ENCODE measurements around the gene AKAP3.

AKAP3 gene

GRCh38 chr12:4586500-4586899 is 62.4 kb downstream of the AKAP3 start:
- no peak overlapping the region for H2BK15ac ChIP-seq (replicated peaks; ENCODE audit: low read depth)
- no peaks in the 10 kb centered on the region for H3K79me1 ChIP-seq (ENCODE audit: low read length)
- no peak overlapping the region for H3K27ac ChIP-seq (ENCODE audit: low read depth, low read length)
- no peak overlapping the region for H3K4me3 ChIP-seq (ENCODE audit: low read length)
- no peak overlapping the region for H3K4me2 ChIP-seq (ENCODE audit: low read length)
- H3K27me3 ChIP-seq (ENCODE audit: insufficient read depth, low read length, poor library complexity): no peaks in the 10 kb centered on the region
- H2AK5ac ChIP-seq (ENCODE audit: low read length): no peak overlapping the region
- H3K56ac ChIP-seq (ENCODE audit: low read length): no peak overlapping the region
- no peak overlapping the region for H2BK5ac ChIP-seq (ENCODE audit: low read length)
- H4K8ac ChIP-seq (ENCODE audit: low read depth, low read length): no peak overlapping the region
- H2BK120ac ChIP-seq (ENCODE audit: low read depth, low read length): no peak overlapping the region
- no peak overlapping the region for H3K18ac ChIP-seq (ENCODE audit: low read length)
- no peaks in the 10 kb centered on the region for H3K36me3 ChIP-seq (ENCODE audit: control insufficient read depth, insufficient read depth, low read length)
- H4K5ac ChIP-seq (ENCODE audit: low read length): no peak overlapping the region
- H3K9ac ChIP-seq (ENCODE audit: low read length): no peak overlapping the region
- DNase-seq: no peak
- no peak overlapping the region for H3K23ac ChIP-seq (ENCODE audit: low read length)
- H3K4me1 ChIP-seq (ENCODE audit: control insufficient read depth, low read depth, low read length): no peaks in the 10 kb centered on the region
- no CpG with 5 or more reads among the region's 5 CpGs for WGBS (ENCODE audit: extremely low coverage, insufficient coverage, low lambda C conversion rate)
- H3K79me2 ChIP-seq (ENCODE audit: control insufficient read depth, insufficient read depth, low read length): no peaks in the 10 kb centered on the region
- no peak overlapping the region for H3K4ac ChIP-seq (ENCODE audit: low read depth, low read length)

GRCh38 chr12:4584896-4585295 is 64.0 kb downstream of the AKAP3 start:
- H2AK5ac ChIP-seq (ENCODE audit: low read length): no peak overlapping the region
- H3K79me1 ChIP-seq (ENCODE audit: low read length): no peaks in the 10 kb centered on the region
- no peak overlapping the region for H4K8ac ChIP-seq (ENCODE audit: low read depth, low read length)
- H3K56ac ChIP-seq (ENCODE audit: low read length): no peak overlapping the region
- no peak overlapping the region for H3K27ac ChIP-seq (ENCODE audit: low read depth, low read length)
- H3K4me1 ChIP-seq (ENCODE audit: control insufficient read depth, low read depth, low read length): no peaks in the 10 kb centered on the region
- H3K4me3 ChIP-seq (ENCODE audit: low read length): no peak overlapping the region
- no peak overlapping the region for H3K4me2 ChIP-seq (ENCODE audit: low read length)
- no peak overlapping the region for H4K5ac ChIP-seq (ENCODE audit: low read length)
- no peaks in the 10 kb centered on the region for H3K27me3 ChIP-seq (ENCODE audit: insufficient read depth, low read length, poor library complexity)
- no peak overlapping the region for H2BK15ac ChIP-seq (replicated peaks; ENCODE audit: low read depth)
- H3K23ac ChIP-seq (ENCODE audit: low read length): no peak overlapping the region
- DNase-seq: peak; percentile 27
- no CpG with 5 or more reads among the region's 7 CpGs for WGBS (ENCODE audit: extremely low coverage, insufficient coverage, low lambda C conversion rate)
- H3K4ac ChIP-seq (ENCODE audit: low read depth, low read length): no peak overlapping the region
- H3K79me2 ChIP-seq (ENCODE audit: control insufficient read depth, insufficient read depth, low read length): no peaks in the 10 kb centered on the region
- H3K36me3 ChIP-seq (ENCODE audit: control insufficient read depth, insufficient read depth, low read length): no peaks in the 10 kb centered on the region
- no peak overlapping the region for H3K9ac ChIP-seq (ENCODE audit: low read length)
- no peak overlapping the region for H2BK120ac ChIP-seq (ENCODE audit: low read depth, low read length)
- no peak overlapping the region for H2BK5ac ChIP-seq (ENCODE audit: low read length)
- no peak overlapping the region for H3K18ac ChIP-seq (ENCODE audit: low read length)

- Histone ChIP-seq H3K79me2 (ENCODE audit: control insufficient read depth, insufficient read depth, low read length) (no peaks in the 10 kb centered on the region), H3K27me3 (ENCODE audit: insufficient read depth, low read length, poor library complexity) (no peaks in the 10 kb centered on the region), H3K18ac (ENCODE audit: low read length) (no peak overlapping the region), H3K79me1 (ENCODE audit: low read length) (no peaks in the 10 kb centered on the region), H4K5ac (ENCODE audit: low read length) (no peak overlapping the region), H3K4me1 (ENCODE audit: control insufficient read depth, low read depth, low read length) (no peaks in the 10 kb centered on the region), H2AK5ac (ENCODE audit: low read length) (no peak overlapping the region), H3K56ac (ENCODE audit: low read length) (no peak overlapping the region), H3K36me3 (ENCODE audit: control insufficient read depth, insufficient read depth, low read length) (no peaks in the 10 kb centered on the region), H2BK5ac (ENCODE audit: low read length) (no peak overlapping the region), H3K23ac (ENCODE audit: low read length) (no peak overlapping the region), H3K4ac (ENCODE audit: low read depth, low read length) (no peak overlapping the region), H3K4me3 (ENCODE audit: low read length) (no peak overlapping the region), H2BK15ac (replicated peaks; ENCODE audit: low read depth) (no peak overlapping the region), H3K27ac (ENCODE audit: low read depth, low read length) (no peak overlapping the region), H3K9ac (ENCODE audit: low read length) (no peak overlapping the region), H2BK120ac (ENCODE audit: low read depth, low read length) (no peak overlapping the region), H3K4me2 (ENCODE audit: low read length) (no peak overlapping the region), H4K8ac (ENCODE audit: low read depth, low read length) (no peak overlapping the region)
- WGBS (ENCODE audit: extremely low coverage, insufficient coverage, low lambda C conversion rate): no CpG with 5 or more reads among the region's 6 CpGs
- no peak for DNase-seq
These were observed 64.6 kb downstream of the AKAP3 start for GRCh38 chr12:4584281-4584680.

GRCh38 chr12:4580281-4580688 is 68.6 kb downstream of the AKAP3 start:
- Histone ChIP-seq H2AK5ac (ENCODE audit: low read length) (no peak overlapping the region), H2BK120ac (ENCODE audit: low read depth, low read length) (no peak overlapping the region), H3K4ac (ENCODE audit: low read depth, low read length) (no peak overlapping the region), H2BK5ac (ENCODE audit: low read length) (no peak overlapping the region), H3K4me1 (ENCODE audit: control insufficient read depth, low read depth, low read length) (no peaks in the 10 kb centered on the region), H3K4me3 (ENCODE audit: low read length) (no peak overlapping the region), H3K79me2 (ENCODE audit: control insufficient read depth, insufficient read depth, low read length) (no peaks in the 10 kb centered on the region), H3K27me3 (ENCODE audit: insufficient read depth, low read length, poor library complexity) (no peaks in the 10 kb centered on the region), H4K8ac (ENCODE audit: low read depth, low read length) (no peak overlapping the region), H3K79me1 (ENCODE audit: low read length) (no peaks in the 10 kb centered on the region), H3K18ac (ENCODE audit: low read length) (no peak overlapping the region), H3K9ac (ENCODE audit: low read length) (no peak overlapping the region), H3K27ac (ENCODE audit: low read depth, low read length) (no peak overlapping the region), H2BK15ac (replicated peaks; ENCODE audit: low read depth) (no peak overlapping the region), H4K5ac (ENCODE audit: low read length) (no peak overlapping the region), H3K56ac (ENCODE audit: low read length) (no peak overlapping the region), H3K36me3 (ENCODE audit: control insufficient read depth, insufficient read depth, low read length) (no peaks in the 10 kb centered on the region), H3K23ac (ENCODE audit: low read length) (no peak overlapping the region), H3K4me2 (ENCODE audit: low read length) (no peak overlapping the region)
- no CpG with 5 or more reads among the region's 3 CpGs for WGBS (ENCODE audit: extremely low coverage, insufficient coverage, low lambda C conversion rate)
- no peak for DNase-seq

GRCh38 chr12:4579305-4580102 is 69.3 kb downstream of the AKAP3 start:
- no peak overlapping the region for H3K56ac ChIP-seq (ENCODE audit: low read length)
- H3K4me2 ChIP-seq (ENCODE audit: low read length): no peak overlapping the region
- H3K79me2 ChIP-seq (ENCODE audit: control insufficient read depth, insufficient read depth, low read length): no peaks in the 10 kb centered on the region
- H2BK15ac ChIP-seq (replicated peaks; ENCODE audit: low read depth): no peak overlapping the region
- no peaks in the 10 kb centered on the region for H3K36me3 ChIP-seq (ENCODE audit: control insufficient read depth, insufficient read depth, low read length)
- no peaks in the 10 kb centered on the region for H3K4me1 ChIP-seq (ENCODE audit: control insufficient read depth, low read depth, low read length)
- no peak overlapping the region for H3K4ac ChIP-seq (ENCODE audit: low read depth, low read length)
- no peaks in the 10 kb centered on the region for H3K27me3 ChIP-seq (ENCODE audit: insufficient read depth, low read length, poor library complexity)
- no peak overlapping the region for H3K27ac ChIP-seq (ENCODE audit: low read depth, low read length)
- no peak overlapping the region for H3K4me3 ChIP-seq (ENCODE audit: low read length)
- peak; percentile 46 for DNase-seq
- H3K9ac ChIP-seq (ENCODE audit: low read length): no peak overlapping the region
- no CpG with 5 or more reads among the region's 8 CpGs for WGBS (ENCODE audit: extremely low coverage, insufficient coverage, low lambda C conversion rate)
- H3K23ac ChIP-seq (ENCODE audit: low read length): no peak overlapping the region
- no peak overlapping the region for H2AK5ac ChIP-seq (ENCODE audit: low read length)
- no peak overlapping the region for H3K18ac ChIP-seq (ENCODE audit: low read length)
- H3K79me1 ChIP-seq (ENCODE audit: low read length): no peaks in the 10 kb centered on the region
- no peak overlapping the region for H2BK120ac ChIP-seq (ENCODE audit: low read depth, low read length)
- no peak overlapping the region for H4K8ac ChIP-seq (ENCODE audit: low read depth, low read length)
- no peak overlapping the region for H4K5ac ChIP-seq (ENCODE audit: low read length)
- no peak overlapping the region for H2BK5ac ChIP-seq (ENCODE audit: low read length)

- no peak overlapping the region for H3K27ac ChIP-seq (ENCODE audit: low read depth, low read length)
- no peaks in the 10 kb centered on the region for H3K27me3 ChIP-seq (ENCODE audit: insufficient read depth, low read length, poor library complexity)
- no peaks in the 10 kb centered on the region for H3K79me1 ChIP-seq (ENCODE audit: low read length)
- no peak overlapping the region for H2BK15ac ChIP-seq (replicated peaks; ENCODE audit: low read depth)
- WGBS (ENCODE audit: extremely low coverage, insufficient coverage, low lambda C conversion rate): no CpG with 5 or more reads among the region's 7 CpGs
- no peak overlapping the region for H2BK5ac ChIP-seq (ENCODE audit: low read length)
- no peak overlapping the region for H3K4ac ChIP-seq (ENCODE audit: low read depth, low read length)
- no peak overlapping the region for H3K23ac ChIP-seq (ENCODE audit: low read length)
- no peaks in the 10 kb centered on the region for H3K4me1 ChIP-seq (ENCODE audit: control insufficient read depth, low read depth, low read length)
- no peak overlapping the region for H3K56ac ChIP-seq (ENCODE audit: low read length)
- no peak overlapping the region for H2BK120ac ChIP-seq (ENCODE audit: low read depth, low read length)
- no peak overlapping the region for H3K4me2 ChIP-seq (ENCODE audit: low read length)
- no peaks in the 10 kb centered on the region for H3K36me3 ChIP-seq (ENCODE audit: control insufficient read depth, insufficient read depth, low read length)
- no peak overlapping the region for H3K18ac ChIP-seq (ENCODE audit: low read length)
- no peaks in the 10 kb centered on the region for H3K79me2 ChIP-seq (ENCODE audit: control insufficient read depth, insufficient read depth, low read length)
- H4K8ac ChIP-seq (ENCODE audit: low read depth, low read length): no peak overlapping the region
- DNase-seq: no peak
- H4K5ac ChIP-seq (ENCODE audit: low read length): no peak overlapping the region
- no peak overlapping the region for H3K4me3 ChIP-seq (ENCODE audit: low read length)
- H2AK5ac ChIP-seq (ENCODE audit: low read length): no peak overlapping the region
- no peak overlapping the region for H3K9ac ChIP-seq (ENCODE audit: low read length)
These were observed 76.2 kb downstream of the AKAP3 start for GRCh38 chr12:4572680-4573079.
